HepG2 (cell line): ENCODE data around the gene B4GALT2. TPM values are rescaled to one million over a fixed set of nuclear protein-coding genes. Genes with fewer than 3 reads are reported as not detected.

Experiments
- ATAC-seq: fragments of 200-7000 bp; cut with Tn5 transposase; 3 replicates; pipeline ENCODE4 v1.9.1; 2020; ENCODE audit warnings: mild to moderate bottlenecking, moderate library complexity
- BruUV-seq: library from RNA; stranded (reverse); fragments of 400-500 nt; replicated peaks from 2 replicates; lab custom pipeline; 2021; lab: Mats Ljungman, UMichigan
- CTCF ChIA-PET: fragments of 300-600 bp; formaldehyde crosslinking; extraction: SDS; loops from one replicate; lab custom pipeline; 2021; ENCODE audit warnings: low total read pairs, inconsistent platforms, low intra/inter-chr PET ratio; lab: Yijun Ruan, JAX
- POLR2A ChIA-PET: fragments of 350-600 bp; sonication (Branson Sonifier 250); formaldehyde crosslinking; loops from one replicate; lab custom pipeline; 2020; ENCODE audit warnings: antibody characterized with exemption, inconsistent platforms; lab: Yijun Ruan, JAX
- DNase-seq: peaks from one replicate; pipeline ENCODE4 v3.0.0-alpha.2; 2015; ENCODE audit warnings: low spot score
- FAIRE-seq: peaks from 3 replicates; lab custom pipeline; 2011; peaks lifted over from hg19 to GRCh38; lab: Jason Lieb, UNC
- H2AFZ ChIP-seq: one replicate; pipeline ENCODE4 v1.6.1; 2011; ENCODE audit warnings: low read length, inconsistent platforms
- H3K27ac ChIP-seq: fragments of 300-600 bp; 3 replicates; pipeline ENCODE4 v1.8.0; 2011; ENCODE audit warnings: mixed run types, mild to moderate bottlenecking, mixed read lengths, low read length, inconsistent platforms; ENCODE audit not compliant: insufficient read depth; ENCODE audit errors: extremely low read length
- H3K27me3 ChIP-seq, 2 experiments: fragments of 200-600 bp in 1 of 2; 2 replicates in 1 of 2; 3 replicates in 1 of 2; pipeline versions ENCODE4 v1.6.0 to v1.8.0; 2011; ENCODE audit warnings: low read length in 2 of 2, mild to moderate bottlenecking in 2 of 2, moderate library complexity in 2 of 2, inconsistent platforms in 1 of 2; ENCODE audit not compliant: insufficient read depth in 2 of 2, control insufficient read depth in 1 of 2
- H3K36me3 ChIP-seq, 2 experiments: fragments of 200-600 bp in 1 of 2; replicated peaks in 1 of 2; 2 replicates in 1 of 2; 3 replicates in 1 of 2; pipeline versions ENCODE4 v1.5.1 to v1.8.0; 2011; ENCODE audit warnings: low read length in 2 of 2, inconsistent platforms in 1 of 2; ENCODE audit not compliant: insufficient read depth in 2 of 2, control insufficient read depth in 1 of 2
- H3K4me1 ChIP-seq: 2 replicates; pipeline ENCODE4 v1.5.1; 2012; ENCODE audit warnings: low read length, inconsistent platforms; ENCODE audit not compliant: insufficient read depth
- H3K4me2 ChIP-seq: 2 replicates; pipeline ENCODE4 v1.6.0; 2011; ENCODE audit warnings: low read depth, low read length, inconsistent platforms
- H3K4me3 ChIP-seq, 3 experiments: fragments of 200-600 bp in 1 of 3; sonication (generic), shearing (Covaris generic) in 1 of 3; replicated peaks in 1 of 3; 2 replicates each; pipeline ENCODE4 v1.5.1; 2011 to 2016; ENCODE audit warnings: low read length in 3 of 3, inconsistent platforms in 2 of 3, low read depth in 2 of 3, mild to moderate bottlenecking in 2 of 3, control low read depth in 1 of 3, mixed read lengths in 1 of 3; ENCODE audit not compliant: insufficient read depth in 1 of 3
- H3K79me2 ChIP-seq: one replicate; pipeline ENCODE4 v1.6.1; 2011; ENCODE audit warnings: low read length, inconsistent platforms; ENCODE audit not compliant: insufficient read depth
- H3K9ac ChIP-seq: 2 replicates; pipeline ENCODE4 v1.6.0; 2011; ENCODE audit warnings: mild to moderate bottlenecking, low read depth, low read length, inconsistent platforms; ENCODE audit not compliant: insufficient read depth
- H3K9me3 ChIP-seq: 2 replicates; pipeline ENCODE4 v1.5.1; 2012; ENCODE audit warnings: mild to moderate bottlenecking, low read length
- H4K20me1 ChIP-seq: 2 replicates; pipeline ENCODE4 v1.6.0; 2011; ENCODE audit warnings: inconsistent platforms, mild to moderate bottlenecking, low read length, moderate library complexity; ENCODE audit not compliant: insufficient read depth
- KMT2B ChIP-seq: IDR thresholded peaks from 2 replicates; pipeline ENCODE4 v1.6.1; 2016; ENCODE audit warnings: missing genetic modification reagents, missing compliant biosample characterization
- MBD4 ChIP-seq: IDR thresholded peaks from 2 replicates; pipeline ENCODE4 v1.6.1; 2012; ENCODE audit warnings: low read length, inconsistent platforms, borderline replicate concordance
- PHF20 ChIP-seq: sonication (generic); formaldehyde crosslinking; IDR thresholded peaks from 2 replicates; pipeline ENCODE4 v1.5.0; 2020; ENCODE audit warnings: mild to moderate bottlenecking, missing genetic modification reagents
- ZC3H13 ChIP-seq: sonication (generic); formaldehyde crosslinking; IDR thresholded peaks from 2 replicates; pipeline ENCODE4 v1.8.1; 2023; ENCODE audit warnings: mild to moderate bottlenecking, missing genetic modification reagents, moderate library complexity
- ZFP41 ChIP-seq: sonication (generic); formaldehyde crosslinking; IDR thresholded peaks from 2 replicates; pipeline ENCODE4 v1.4.0; 2020; ENCODE audit warnings: mild to moderate bottlenecking, missing genetic modification reagents, borderline replicate concordance
- ZNF441 ChIP-seq: sonication (generic); formaldehyde crosslinking; IDR thresholded peaks from 2 replicates; pipeline ENCODE4 v1.7.0; 2021; ENCODE audit warnings: missing genetic modification reagents, borderline replicate concordance
- WGBS: methylation state at CpG from one replicate; pipeline ENCODE4 v1.1.6; 2017; ENCODE audit warnings: low lambda C conversion rate; 5-methylcytosine and 5-hydroxymethylcytosine counted together
- in situ Hi-C: cut with HindIII; loops from 2 replicates; pipeline ENCODE4 v1.10.0; 2017; ENCODE audit warnings: low pct_unique_long_range_greater_than_20kb; ENCODE audit not compliant: extremely low pct_ligation_motif_present
- intact Hi-C: fragments of 100-400 bp; cut with micrococcal nuclease; formaldehyde crosslinking; loops from one replicate; pipeline ENCODE4 v1.10.0; 2022; ENCODE audit not compliant: unreplicated experiment
- polyA plus RNA-seq, 8 experiments: library from polyadenylated mRNA; depleted of rRNA in 3 of 8; stranded (reverse) in 7 of 8; unstranded in 1 of 8; fragments of >200 nt; fragmentation: Illumina TruSeq in 4 of 8; extraction: Trizol in 4 of 8; gene quantifications; 2 replicates each; pipeline versions ENCODE4 v1.2.1 to v1.2.3, GENCODE V29; 2011 to 2016; ENCODE audit warnings: low read depth in 4 of 8, missing spikeins in 1 of 8, mixed read lengths in 1 of 8; ENCODE audit not compliant: insufficient read depth in 1 of 8
- total RNA-seq, 5 experiments: library from RNA; depleted of rRNA; stranded (reverse); fragments of >200 nt; fragmentation: Illumina TruSeq; extraction: Trizol; gene quantifications; 2 replicates each; pipeline ENCODE4 v1.2.3, GENCODE V29; 2016; ENCODE audit warnings: low read depth in 1 of 5
- TF ChIP-seq, protein P1 (sequence below): sonication (generic); formaldehyde crosslinking; IDR thresholded peaks from 2 replicates; pipeline ENCODE4 v1.4.0; 2020; ENCODE audit warnings: missing genetic modification reagents
- TF ChIP-seq, protein P2 (sequence below): sonication (generic); formaldehyde crosslinking; IDR thresholded peaks from 2 replicates; pipeline ENCODE4 v1.5.0; 2020; ENCODE audit warnings: missing genetic modification reagents
- TF ChIP-seq, protein P3 (sequence below): sonication (generic); formaldehyde crosslinking; IDR thresholded peaks from 2 replicates; pipeline ENCODE4 v1.5.1; 2020; ENCODE audit warnings: mild to moderate bottlenecking, moderate library complexity, missing genetic modification reagents

The B4GALT2 gene
- total and polyA plus RNA-seq, 2 of the 13 experiments (the other 11 are each of a cell fraction or from before 2014, with no cell fraction given), result 41.9 to 78.0 TPM

DNA sequence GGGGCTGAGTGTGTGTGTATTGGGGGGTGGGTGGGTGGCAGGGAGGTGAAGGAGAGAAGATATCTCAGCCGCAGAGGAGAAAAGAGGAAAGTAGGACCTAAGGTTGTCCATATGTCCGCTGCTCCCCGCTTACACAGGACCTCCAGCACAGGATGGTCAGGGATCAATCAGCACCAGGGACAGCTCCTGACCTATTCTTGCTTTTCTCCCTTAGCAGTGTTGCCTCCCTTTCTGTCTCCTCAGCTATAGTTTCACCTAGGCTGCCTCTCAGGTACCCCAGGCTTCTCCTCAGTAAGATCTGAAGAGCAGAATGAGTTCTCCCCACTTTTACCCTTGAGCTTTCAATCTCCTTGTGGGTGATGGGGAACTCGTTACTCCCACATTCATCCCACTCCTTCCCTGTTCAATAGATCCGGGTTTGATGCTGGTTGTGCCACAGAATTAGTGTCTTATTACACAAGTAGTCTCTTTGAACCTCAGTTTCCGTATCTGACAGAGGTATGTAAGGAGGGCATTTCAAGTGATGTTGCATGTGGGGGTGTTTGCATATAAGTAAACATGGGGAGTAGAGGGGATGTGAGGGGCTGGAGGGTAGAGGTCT is 10.6 kb upstream of the B4GALT2 start (continued):
- TF ChIP-seq, protein P1, sequence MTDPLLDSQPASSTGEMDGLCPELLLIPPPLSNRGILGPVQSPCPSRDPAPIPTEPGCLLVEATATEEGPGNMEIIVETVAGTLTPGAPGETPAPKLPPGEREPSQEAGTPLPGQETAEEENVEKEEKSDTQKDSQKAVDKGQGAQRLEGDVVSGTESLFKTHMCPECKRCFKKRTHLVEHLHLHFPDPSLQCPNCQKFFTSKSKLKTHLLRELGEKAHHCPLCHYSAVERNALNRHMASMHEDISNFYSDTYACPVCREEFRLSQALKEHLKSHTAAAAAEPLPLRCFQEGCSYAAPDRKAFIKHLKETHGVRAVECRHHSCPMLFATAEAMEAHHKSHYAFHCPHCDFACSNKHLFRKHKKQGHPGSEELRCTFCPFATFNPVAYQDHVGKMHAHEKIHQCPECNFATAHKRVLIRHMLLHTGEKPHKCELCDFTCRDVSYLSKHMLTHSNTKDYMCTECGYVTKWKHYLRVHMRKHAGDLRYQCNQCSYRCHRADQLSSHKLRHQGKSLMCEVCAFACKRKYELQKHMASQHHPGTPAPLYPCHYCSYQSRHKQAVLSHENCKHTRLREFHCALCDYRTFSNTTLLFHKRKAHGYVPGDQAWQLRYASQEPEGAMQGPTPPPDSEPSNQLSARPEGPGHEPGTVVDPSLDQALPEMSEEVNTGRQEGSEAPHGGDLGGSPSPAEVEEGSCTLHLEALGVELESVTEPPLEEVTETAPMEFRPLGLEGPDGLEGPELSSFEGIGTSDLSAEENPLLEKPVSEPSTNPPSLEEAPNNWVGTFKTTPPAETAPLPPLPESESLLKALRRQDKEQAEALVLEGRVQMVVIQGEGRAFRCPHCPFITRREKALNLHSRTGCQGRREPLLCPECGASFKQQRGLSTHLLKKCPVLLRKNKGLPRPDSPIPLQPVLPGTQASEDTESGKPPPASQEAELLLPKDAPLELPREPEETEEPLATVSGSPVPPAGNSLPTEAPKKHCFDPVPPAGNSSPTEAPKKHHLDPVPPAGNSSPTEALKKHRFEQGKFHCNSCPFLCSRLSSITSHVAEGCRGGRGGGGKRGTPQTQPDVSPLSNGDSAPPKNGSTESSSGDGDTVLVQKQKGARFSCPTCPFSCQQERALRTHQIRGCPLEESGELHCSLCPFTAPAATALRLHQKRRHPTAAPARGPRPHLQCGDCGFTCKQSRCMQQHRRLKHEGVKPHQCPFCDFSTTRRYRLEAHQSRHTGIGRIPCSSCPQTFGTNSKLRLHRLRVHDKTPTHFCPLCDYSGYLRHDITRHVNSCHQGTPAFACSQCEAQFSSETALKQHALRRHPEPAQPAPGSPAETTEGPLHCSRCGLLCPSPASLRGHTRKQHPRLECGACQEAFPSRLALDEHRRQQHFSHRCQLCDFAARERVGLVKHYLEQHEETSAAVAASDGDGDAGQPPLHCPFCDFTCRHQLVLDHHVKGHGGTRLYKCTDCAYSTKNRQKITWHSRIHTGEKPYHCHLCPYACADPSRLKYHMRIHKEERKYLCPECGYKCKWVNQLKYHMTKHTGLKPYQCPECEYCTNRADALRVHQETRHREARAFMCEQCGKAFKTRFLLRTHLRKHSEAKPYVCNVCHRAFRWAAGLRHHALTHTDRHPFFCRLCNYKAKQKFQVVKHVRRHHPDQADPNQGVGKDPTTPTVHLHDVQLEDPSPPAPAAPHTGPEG, result no peak
- no peak for TF ChIP-seq ZFP41 (CRISPR knock-in tag)
- TF ChIP-seq MBD4, result no peak

DNA sequence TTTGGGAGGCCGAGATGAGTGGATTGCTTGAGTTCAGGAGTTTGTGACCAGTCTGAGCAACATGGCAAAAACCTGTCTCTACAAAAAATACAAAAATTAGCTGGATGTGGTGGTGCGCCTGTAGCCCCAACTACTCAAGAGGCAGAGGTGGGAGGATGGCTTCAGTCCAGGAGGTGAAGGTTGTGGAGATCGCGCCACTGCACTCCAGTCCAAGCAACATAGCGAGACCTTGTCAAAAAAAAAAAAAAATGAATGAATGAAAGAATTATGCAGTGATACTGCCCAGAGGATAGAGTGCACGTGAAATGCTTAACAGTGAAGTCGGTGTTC is 9.6 kb upstream of the B4GALT2 start:
- H3K4me1 ChIP-seq, result peaks cover 22% of the 10 kb centered on the region
- ChIA-PET CTCF (no interaction called here), POLR2A (interaction anchor here (0.9 to 1.9 kb wide), 9 partner anchors 9 to 61 kb away, joined by 3 to 10 read pairs (median 5); partner anchors contain the start of genes B4GALT2, IPO13 and SLC6A9)
- peaks cover 0 to 3% of the 10 kb centered on the region in 2 experiments; a peak in 2 of 5 replicates for H3K36me3 ChIP-seq
- H3K4me3 ChIP-seq, result peak overlapping the region; percentile 11 to 18 (median 14); a peak in 1 of 6 replicates
- no peaks in the 10 kb centered on the region for H4K20me1 ChIP-seq
- no peak overlapping the region for H2AFZ ChIP-seq
- no peaks in the 10 kb centered on the region for H3K27me3 ChIP-seq
- H3K27ac ChIP-seq, result no peak overlapping the region
- H3K9ac ChIP-seq, result no peak overlapping the region
- intact Hi-C loops, result loop anchor here (1.0 kb wide), 1 partner anchor 22 kb away; no protein-coding TSS in a partner anchor
- no peaks in the 10 kb centered on the region for H3K9me3 ChIP-seq
- 64% methylated on average over 7 of the region's 7 CpGs for WGBS
- peak overlapping the region; percentile 70 for H3K4me2 ChIP-seq
- TF ChIP-seq KMT2B (CRISPR knock-in tag) (no peak), ZC3H13 (CRISPR knock-in tag) (0 out of 2 replicates have a peak, but pooled peaks have one; percentile 42), PHF20 (no peak), ZNF441 (peak; percentile 84)
- TF ChIP-seq, protein P2, sequence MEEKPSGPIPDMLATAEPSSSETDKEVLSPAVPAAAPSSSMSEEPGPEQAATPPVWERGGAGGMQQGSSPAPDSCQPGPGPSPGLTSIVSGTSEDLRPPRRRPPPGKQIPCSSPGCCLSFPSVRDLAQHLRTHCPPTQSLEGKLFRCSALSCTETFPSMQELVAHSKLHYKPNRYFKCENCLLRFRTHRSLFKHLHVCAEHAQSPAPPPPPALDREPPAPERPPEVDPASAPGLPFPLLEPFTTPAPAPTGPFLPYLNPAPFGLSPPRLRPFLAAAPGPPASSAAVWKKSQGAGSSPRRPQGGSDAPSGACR (CRISPR knock-in tag), result 0 out of 2 replicates have a peak, but pooled peaks have one; percentile 34
- TF ChIP-seq, protein P3, sequence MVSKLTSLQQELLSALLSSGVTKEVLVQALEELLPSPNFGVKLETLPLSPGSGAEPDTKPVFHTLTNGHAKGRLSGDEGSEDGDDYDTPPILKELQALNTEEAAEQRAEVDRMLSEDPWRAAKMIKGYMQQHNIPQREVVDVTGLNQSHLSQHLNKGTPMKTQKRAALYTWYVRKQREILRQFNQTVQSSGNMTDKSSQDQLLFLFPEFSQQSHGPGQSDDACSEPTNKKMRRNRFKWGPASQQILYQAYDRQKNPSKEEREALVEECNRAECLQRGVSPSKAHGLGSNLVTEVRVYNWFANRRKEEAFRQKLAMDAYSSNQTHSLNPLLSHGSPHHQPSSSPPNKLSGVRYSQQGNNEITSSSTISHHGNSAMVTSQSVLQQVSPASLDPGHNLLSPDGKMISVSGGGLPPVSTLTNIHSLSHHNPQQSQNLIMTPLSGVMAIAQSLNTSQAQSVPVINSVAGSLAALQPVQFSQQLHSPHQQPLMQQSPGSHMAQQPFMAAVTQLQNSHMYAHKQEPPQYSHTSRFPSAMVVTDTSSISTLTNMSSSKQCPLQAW (CRISPR knock-in tag), result 0 out of 2 replicates have a peak, but pooled peaks have one; percentile 21
- ATAC-seq (no peak), FAIRE-seq (no peak), DNase-seq (no peak)
- BruUV-seq, result no TSS peak
- H3K79me2 ChIP-seq, result peaks cover 11% of the 10 kb centered on the region
- in situ Hi-C loops, result no loop called here
